BE2C (cell line): ENCODE measurements around the gene LHFPL2.

ENCODE experiments used
- DNase-seq: peaks from one replicate; pipeline ENCODE4 v3.0.0-alpha.2; 2020
- H3K27me3 ChIP-seq: fragments of 250-450 bp; sonication (Bioruptor Pico); 2 replicates; pipeline ENCODE4 v1.5.1; 2020; ENCODE audit warnings: mild to moderate bottlenecking
- H3K36me3 ChIP-seq: fragments of 250-450 bp; sonication (Bioruptor Pico); 2 replicates; pipeline ENCODE4 v1.5.1; 2020; ENCODE audit warnings: mild to moderate bottlenecking
- H3K4me1 ChIP-seq: fragments of 250-450 bp; sonication (Bioruptor Pico); 2 replicates; pipeline ENCODE4 v1.5.1; 2020
- H3K4me3 ChIP-seq: 2 replicates; pipeline ENCODE4 v1.5.1; 2011; ENCODE audit warnings: low read depth, low read length
- H3K9me3 ChIP-seq: fragments of 250-450 bp; sonication (Bioruptor Pico); 2 replicates; pipeline ENCODE4 v1.5.1; 2020
- CTCF ChIP-seq: IDR thresholded peaks from 2 replicates; pipeline ENCODE4 v1.5.1; 2012; ENCODE audit warnings: mild to moderate bottlenecking, low read depth, low read length

LHFPL2 gene

GRCh38 chr5:78594610-78595457 lies 53.7 kb downstream of the LHFPL2 start:
- TF ChIP-seq CTCF: no peak
- H3K4me3 ChIP-seq: no peak overlapping the region
- H3K36me3 ChIP-seq: no peaks in the 10 kb centered on the region; the same call in 1 of the 2 replicates
- DNase-seq: no peak
- H3K27me3 ChIP-seq: no peaks in the 10 kb centered on the region
- H3K9me3 ChIP-seq: no peaks in the 10 kb centered on the region
- H3K4me1 ChIP-seq: peaks cover 26% of the 10 kb centered on the region

GRCh38 chr5:78594021-78594420 lies 54.6 kb downstream of the LHFPL2 start:
- no peaks in the 10 kb centered on the region; the same call in 1 of the 2 replicates for H3K36me3 ChIP-seq
- H3K4me3 ChIP-seq: no peak overlapping the region
- H3K9me3 ChIP-seq: no peaks in the 10 kb centered on the region
- peaks cover 26% of the 10 kb centered on the region for H3K4me1 ChIP-seq
- H3K27me3 ChIP-seq: no peaks in the 10 kb centered on the region
- no peak for TF ChIP-seq CTCF
- no peak for DNase-seq

- H3K36me3 ChIP-seq: no peaks in the 10 kb centered on the region; the same call in 1 of the 2 replicates
- no peak overlapping the region for H3K4me3 ChIP-seq
- H3K27me3 ChIP-seq: no peaks in the 10 kb centered on the region
- TF ChIP-seq CTCF: no peak
- DNase-seq: no peak
- H3K9me3 ChIP-seq: no peaks in the 10 kb centered on the region
- peaks cover 27% of the 10 kb centered on the region for H3K4me1 ChIP-seq
These were observed 55.1 kb downstream of the LHFPL2 start for GRCh38 chr5:78593465-78593864.

- no peaks in the 10 kb centered on the region for H3K27me3 ChIP-seq
- DNase-seq: no peak
- TF ChIP-seq CTCF: no peak
- peaks cover 30% of the 10 kb centered on the region for H3K4me1 ChIP-seq
- no peaks in the 10 kb centered on the region; the same call in 1 of the 2 replicates for H3K36me3 ChIP-seq
- no peaks in the 10 kb centered on the region for H3K9me3 ChIP-seq
- H3K4me3 ChIP-seq: no peak overlapping the region
These were observed 55.7 kb downstream of the LHFPL2 start for GRCh38 chr5:78592735-78593386.

- Histone ChIP-seq H3K4me1 (peaks cover 37% of the 10 kb centered on the region), H3K4me3 (no peak overlapping the region), H3K36me3 (no peaks in the 10 kb centered on the region; the same call in 1 of the 2 replicates), H3K27me3 (no peaks in the 10 kb centered on the region), H3K9me3 (no peaks in the 10 kb centered on the region)
- no peak for TF ChIP-seq CTCF
- DNase-seq: no peak
These were observed 56.4 kb downstream of the LHFPL2 start for GRCh38 chr5:78591972-78592700.
